DMS 273 (cell line): ENCODE results near the gene USP2.
A peak's percentile ranks its signal among the peaks of the same experiment; 100 is the strongest.

Experiments used
- DNase-seq: peaks from one replicate; lab custom pipeline; 2025; ENCODE audit not compliant: unreplicated experiment; lab: John Stamatoyannopoulos, UW

USP2 gene

DNA sequence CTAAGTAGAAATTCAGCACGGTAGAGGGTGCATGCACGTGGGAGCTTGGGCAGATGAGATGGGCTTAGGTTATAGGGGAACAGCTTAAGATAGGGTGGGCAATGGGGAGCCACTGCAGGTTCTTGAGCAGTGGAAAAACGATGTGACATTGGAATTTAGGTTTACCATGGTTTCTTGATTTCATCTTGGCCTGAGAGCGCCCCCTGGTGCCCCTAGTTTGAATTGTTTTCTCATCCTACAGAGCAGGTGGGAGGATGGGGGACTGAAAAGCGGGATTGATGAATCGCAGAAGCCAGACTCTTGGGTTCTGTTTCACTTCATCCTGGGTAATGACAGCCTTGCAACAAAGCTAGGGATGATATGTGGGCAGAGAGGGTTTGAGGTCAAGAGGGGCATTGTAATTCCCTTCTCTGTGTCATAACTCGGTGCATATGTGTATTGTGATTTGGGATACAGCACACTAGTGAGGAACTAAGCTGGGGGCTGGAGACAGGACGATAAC, 57.9 kb downstream of the USP2 start:
- DNase-seq: peak; percentile 80

DNA sequence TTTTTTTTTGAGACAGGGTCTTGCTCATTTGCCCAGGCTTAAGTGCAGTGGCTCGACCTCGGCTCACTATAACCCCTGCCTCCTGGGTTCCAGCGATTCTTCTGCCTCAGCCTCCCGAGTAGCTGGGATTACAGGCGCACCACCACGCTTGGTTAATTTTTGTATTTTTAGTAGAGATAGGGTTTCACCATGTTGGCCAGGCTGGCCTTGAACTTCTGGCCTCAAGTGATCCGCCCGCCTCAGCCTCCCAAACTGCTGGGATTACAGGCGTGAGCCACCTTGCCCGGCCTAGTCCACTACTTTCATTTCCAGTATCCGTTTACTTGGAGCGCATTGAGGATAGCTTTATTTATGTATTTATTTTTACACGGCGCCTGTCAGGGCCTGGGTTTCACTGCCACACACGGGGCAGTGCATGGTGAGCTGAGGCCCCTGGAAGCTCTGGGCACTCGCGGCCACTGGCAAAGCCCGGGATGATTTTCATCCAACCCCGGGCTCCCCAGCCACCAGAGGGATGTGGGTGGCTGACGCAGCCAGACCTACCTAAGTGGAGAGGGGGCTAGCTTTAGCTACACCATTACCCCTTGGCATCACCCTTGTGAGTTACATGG, 58.5 kb downstream of the USP2 start:
- DNase-seq: no peak

DNA sequence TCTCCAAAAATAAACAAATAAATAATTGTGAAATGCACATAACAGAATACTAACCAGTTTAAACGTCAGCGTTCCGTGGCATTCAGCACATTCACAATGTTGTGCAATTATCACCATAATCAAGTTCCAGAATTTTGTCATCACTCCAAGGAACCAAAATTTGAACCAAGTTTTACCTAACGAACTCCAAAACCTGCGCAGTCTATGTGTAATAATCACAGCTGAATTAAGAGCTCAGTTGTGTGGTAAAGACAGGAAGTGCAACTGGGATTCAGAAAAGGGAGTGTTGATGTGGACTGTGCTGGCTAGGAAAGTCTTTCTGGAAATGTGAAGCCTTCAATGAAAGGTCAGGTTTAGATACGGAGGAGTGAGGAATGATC, 59.1 kb downstream of the USP2 start:
- DNase-seq: peak; percentile 22

DNA sequence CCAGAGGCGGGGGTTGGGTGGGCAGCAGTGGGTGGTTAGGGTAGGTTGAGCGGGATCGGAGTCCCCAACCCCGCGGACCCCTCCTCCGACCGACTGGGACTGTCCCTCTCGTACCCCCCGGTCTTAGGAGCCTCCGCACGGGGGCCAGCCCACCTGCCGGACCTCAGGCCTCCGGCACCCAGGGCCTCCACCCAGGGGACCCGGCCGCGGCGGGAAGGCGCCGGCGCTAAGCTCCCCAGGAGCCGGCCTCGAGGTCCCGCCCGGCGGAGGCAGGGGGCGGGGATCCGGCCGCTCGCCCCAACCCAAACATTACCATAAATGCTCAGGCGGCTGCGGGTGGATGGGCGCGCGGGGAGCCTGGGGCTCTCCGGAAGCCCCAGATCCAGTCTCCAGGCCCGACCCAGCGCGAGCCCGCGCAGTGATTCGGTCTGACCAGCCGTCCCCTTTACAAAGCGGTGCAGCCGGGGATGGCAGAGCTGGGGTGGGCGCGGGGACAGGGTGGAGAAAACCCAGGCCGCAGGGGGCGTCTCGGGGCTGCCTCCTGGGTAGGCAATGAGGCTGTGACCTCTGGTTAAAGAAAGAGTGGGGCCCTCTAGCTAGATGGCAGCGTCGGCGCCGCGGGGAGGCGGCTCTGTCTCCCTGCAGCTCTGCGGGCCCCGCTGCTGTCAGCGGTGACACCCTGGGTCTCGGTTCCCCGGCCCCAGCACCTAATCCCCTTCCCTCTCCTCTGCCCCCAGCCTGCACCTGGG, 60.5 kb downstream of the USP2 start:
- DNase-seq: no peak

DNA sequence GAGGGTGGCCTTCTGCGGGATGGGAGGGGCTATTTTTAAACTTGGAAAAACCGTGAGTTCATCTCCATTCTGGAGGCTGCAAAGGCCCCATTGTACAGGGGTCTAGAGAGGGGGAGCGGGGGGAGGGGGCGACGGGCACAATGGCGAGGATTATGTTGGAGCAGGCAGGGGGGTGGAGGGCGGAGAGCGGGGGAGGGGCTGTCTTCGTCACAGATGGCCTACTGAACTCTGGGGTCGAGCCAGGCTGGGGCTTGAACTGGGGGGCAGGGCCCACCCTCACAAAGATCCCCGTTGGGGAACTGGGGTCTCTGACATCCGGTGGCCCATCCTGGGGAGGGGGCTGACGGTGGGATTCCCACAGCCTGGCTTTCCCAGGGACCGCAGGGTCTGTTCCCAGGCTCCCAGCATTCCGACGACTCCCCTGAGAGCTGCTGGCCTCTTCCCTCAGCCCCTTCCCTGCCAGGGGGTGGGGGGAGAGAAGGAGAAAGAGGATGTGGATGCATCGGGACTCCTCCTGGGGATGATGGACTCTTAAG, 61.2 kb downstream of the USP2 start:
- no peak for DNase-seq

DNA sequence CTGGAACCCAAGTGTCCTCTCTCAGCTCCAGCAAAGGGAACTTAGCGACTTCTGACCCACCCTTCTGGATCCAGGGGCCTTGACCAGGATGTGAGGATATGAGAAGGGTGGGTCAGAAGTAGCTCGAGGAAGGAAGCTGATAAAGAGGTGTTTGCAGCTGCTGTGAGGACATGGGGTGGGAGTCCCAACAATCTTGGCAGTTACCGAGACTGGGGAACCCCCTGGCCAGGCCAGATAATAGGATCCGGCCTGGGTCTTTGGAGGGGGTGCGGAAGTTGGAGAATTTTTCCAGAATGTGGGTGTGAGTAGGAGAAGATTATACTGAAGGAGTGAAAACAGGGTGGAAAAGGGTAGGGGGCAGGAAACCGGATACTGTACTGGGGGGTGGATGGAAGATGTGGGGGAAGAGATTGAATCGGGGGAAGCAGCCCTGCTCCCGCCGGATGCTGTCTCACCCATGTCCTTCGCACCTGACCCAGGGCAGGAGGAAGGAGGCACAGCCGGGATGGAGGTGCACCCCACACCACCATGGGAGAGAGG, 61.7 kb downstream of the USP2 start:
- no peak for DNase-seq

DNA sequence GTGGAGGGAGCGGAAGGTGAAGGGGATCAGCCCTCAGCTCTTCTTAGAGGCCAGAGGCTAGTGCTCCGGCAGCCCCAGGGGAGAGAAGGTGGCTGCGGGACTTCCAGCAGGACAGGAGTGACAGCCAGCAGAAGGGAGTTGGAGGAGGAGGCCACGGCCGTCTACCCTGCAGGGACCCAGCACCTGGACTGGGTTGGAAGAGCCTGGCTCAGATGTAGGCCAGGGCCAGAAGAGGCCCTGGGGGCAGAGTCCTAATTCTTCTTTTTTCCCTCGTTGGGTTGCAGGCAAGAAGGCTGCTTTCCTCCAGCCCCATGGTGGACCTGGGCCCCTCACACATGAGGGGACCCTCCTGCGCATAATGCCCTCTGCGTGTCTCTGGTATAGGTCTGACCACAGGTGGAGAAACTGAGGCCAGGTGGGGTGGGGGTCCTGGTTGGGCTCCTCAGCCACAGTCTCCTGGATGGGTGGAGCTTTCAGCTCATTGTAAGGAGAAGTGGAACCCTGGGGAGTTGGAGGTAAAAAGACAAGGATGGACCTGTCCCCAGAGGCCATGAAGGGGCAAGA, 62.3 kb downstream of the USP2 start:
- no peak for DNase-seq

DNA sequence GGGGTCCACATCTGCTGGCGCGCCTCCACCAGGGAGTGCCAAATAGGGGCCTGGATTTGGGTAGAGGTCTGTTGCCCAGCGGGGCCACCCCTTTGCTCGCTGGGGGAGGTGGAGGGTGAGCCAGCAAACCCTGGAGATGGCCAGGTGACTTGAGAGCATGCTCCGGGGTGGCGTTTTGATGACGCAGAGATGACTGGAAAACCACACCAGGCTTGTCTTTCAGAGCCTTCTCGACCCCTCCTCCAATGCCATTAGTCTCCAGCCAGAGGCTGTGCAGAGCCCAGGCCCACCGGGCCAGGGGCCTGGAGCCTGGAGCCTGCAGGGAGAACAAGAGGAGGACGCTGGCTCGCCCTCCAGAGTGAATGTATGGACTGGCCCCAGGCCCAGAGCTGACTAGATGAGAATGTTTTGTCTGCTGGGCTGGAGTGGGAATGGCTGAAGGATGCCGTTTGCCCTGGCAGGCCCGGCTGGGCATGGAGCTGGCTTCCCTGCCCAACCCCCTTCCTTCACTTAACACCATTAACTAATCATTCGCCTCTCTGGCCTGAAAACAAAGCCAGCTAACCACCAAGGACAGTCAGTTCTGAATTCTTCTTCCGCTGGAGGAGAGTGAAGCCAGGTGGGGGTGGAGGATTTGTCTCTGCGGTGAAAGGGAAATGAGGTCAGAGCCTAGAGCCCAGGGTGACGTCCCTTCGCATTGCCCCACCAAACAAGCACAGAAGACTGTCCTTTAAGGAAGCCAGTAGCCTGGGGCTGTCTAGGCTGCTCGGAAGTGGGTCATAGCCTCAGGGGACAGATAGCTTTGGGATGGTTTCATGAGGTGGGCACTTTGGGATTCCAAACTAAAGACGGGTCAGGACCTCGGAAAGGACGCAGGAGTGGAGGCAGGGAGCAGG, 63.0 kb downstream of the USP2 start:
- DNase-seq: peak; percentile 14

DNA sequence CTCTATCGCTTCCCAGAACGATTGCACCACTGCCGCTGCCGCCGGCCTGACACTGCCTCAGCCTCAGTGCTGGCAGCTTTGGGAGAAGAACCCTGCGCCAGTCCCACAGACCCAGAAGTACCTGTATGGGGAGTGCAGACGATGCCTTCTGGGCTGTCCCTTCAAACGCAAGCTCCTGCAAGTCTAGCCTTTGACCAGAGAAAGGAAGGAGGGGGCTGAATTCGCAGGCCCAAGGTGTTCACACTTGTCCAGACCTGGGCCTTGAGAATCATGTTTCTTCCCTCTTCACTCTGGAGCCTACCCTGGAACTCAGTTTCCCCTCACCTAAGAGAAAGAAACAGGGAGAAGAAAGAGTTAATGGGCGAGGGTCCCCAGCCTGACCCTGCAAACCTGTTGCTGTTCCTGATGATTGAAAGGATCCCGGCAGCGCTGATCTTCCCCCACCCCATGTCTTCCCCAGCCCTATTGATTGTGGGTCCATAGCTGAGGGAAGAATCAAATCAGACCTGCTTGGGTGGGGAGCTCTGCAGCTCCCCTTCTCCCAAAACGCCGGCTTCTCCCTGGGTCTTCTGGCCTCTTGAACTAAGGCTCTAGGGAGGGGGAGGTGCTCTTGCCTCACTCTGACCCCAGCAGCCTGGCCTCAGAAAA, 63.8 kb downstream of the USP2 start:
- DNase-seq: no peak

DNA sequence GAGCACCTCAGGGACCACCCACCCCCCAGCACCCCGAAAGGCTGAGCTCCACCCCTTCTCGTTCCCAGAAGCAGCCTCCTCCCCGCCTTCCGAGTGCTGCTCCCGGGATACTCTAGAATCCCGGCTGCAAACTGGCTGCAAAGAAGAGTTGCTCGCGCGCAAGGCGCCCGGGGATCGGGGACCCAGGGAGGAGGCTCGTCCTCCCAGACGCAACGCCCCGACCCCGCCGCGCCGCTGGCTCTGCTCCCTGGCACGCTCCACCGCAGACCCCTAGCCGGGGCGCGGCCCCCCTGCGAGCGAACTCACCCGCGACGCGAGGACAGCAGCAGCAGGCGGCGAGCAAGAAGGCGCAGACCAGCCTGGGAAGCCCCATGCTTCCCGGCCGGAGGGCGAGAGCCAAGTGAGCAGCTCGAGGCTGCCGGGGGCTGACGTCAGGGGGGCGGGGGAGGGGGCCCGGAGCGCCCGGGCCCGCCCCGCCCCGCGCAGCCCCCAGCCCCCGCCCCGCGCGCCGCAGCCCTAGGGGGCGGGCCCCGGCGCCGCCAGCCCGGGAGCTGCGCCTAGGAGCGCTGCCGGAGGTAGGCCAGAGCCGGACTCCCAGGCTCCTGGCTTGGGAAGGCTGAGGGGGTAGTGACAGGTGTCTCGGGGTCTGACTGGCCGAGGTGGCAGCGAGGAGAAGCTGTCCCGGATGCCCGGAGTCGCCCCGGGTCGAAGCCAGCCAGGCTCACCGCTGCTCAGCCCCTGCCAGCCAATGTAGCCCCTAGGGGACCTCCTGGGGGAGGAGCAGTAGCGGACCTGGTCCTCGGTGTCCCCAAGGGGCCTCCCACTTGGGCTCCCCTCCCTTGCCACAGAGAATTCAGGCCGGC, 64.5 kb downstream of the USP2 start, which contains the start of gene MCAM:
Gene MCAM (minus strand): TSS at position 402 of the 863 bp plus-strand sequence. CDS start 29 bp downstream, at position 373.
- peak; percentile 71 for DNase-seq

DNA sequence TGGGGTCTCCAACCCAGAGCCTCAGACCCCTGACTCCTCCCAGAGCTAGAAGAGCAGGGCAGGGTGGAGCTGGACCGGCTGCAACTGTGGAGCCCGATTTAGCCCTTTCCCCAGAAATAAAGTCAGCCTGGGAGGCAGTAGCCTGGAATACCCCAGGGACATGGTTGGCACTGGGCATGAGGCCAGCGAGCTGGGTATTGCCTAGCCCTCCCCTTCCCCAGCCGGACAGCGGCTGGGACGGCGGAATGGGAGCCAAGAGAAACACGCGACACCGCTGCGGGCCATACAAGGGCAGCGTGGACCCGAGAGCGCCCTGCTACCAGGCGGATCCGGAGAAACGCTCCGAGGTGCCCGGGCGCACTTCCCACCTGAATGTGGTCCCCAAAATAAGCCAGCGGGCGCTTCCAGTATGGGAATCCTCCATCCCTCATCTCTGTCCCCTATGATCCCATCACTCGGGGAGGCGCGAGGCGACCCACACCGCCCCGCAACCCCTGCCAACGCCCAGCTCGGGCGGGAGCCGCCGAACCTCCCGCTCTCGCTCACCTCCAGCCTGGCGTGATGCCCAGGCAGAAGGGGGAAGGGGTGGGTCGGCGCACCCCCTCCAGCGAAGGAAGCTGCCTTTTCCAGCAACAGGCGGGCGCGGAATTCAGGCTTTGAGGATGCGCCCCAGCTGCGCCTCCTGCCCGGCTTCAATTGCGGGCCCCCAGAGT, 65.3 kb downstream of the USP2 start:
- DNase-seq: peak; percentile 79

DNA sequence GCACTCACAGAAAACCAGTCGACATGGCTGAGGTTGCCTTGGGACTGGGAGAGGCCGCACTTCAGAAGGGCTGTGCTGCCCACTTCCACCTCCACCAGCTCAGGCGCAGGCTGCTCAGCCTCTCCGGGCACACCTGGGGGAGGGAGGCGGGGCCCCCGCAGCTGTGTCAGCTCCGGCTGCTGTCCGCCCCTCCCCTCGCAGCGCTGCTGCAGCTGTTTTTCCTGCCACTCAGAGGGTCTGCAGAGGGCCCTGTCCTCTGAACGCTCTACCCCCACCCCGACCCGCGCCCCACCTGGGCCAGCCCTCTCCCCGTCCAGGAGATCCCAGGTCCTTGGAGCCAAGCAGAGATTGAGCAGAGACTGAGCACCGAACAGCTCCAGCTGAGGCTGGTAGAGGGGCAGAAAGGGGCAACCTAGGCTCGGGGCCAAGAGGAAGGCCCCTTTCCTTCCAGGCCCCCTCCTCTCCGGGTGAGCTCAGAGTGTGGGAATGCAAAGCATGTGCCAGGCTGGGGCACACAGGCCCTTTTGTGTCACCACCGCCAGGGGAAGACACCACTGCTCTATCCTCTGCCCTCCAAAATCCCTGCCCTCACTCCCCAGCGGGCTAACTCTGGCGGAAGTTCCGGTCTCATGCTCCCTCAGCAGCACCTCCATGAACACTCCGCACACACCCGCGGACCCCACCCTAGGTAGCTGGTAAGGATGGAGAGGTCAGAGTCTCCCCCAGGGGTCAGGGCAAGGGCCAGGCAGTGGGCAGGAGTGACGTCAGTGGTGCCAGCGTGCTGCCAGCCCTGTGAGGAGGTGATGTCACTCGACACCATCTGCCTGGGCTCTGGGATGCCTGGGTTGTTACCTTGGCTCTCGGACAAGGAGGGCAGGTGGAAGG, 66.1 kb downstream of the USP2 start:
- DNase-seq: peak; percentile 76

DNA sequence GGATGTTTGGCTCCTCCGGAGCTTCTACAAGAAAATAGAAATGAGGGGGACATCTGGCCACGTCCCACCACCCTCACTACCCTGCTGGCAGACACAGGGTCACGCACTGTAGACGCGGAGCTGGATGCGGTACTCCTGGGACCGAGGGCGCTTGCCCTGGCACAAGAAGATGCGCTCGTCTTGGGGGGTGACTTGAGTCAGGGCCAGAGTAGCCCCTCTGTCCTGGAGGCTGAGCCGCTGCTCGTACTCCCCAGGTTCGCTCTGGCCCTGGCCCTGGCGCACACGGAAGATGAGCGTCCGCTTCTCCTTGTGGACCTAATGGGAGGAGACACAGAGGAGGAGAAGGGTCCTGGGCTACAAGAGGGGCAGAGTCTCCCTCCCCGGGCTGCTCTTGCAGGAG, 66.8 kb downstream of the USP2 start:
- no peak for DNase-seq

DNA sequence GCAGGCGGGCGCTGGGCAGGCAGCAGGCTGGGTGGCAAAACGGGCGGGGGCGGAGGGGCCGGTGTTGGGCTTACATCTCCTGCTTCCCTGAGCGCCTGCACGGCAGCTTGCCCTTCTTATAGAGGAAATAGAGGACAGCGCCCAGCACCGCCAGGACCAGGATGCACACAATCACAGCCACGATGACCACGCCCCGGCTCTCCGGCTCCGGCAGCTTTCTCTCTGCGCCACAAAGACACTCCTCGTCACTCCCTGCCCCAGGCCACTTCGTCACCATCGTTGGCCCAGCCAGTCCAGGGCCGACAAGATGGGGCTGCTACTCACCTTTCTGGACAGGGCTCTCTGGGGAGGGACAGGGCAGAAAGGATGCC, 70.8 kb downstream of the USP2 start:
- DNase-seq: no peak

DNA sequence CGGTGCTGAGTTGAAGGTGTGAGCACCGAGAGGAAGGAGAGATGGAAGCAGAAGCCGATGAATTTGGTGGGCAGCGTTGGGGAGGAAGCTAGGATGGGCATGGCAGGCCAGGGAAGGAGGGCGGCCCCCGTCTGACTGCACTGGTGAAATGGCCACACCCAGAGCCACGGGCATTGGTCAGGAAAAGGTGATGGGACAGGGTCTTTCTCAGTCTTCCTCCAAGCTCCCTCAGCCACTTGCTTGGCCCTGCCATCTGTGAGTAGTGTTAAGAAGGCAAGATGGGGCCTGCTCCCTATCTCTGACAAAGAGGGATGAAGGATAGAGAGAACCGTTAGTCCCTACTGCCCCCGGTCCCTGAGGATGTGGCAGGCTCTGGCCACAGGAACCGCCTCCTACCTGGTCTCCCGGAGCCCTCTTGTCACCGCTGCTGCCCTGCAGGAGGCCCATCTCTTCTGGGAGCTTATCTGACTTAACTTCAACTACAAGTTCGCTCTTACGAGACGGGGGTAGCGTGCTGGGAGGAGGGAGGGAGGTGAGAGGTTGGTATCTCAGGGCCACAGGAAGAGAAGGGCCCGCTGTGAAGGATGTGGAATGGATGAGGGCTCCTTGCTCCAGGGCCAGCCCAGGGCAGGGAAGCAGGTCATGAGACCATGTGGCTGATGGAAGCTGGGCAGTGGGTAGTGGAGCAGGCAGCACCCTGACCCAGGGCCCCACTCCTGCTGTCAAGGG, 71.4 kb downstream of the USP2 start:
- no peak for DNase-seq

DNA sequence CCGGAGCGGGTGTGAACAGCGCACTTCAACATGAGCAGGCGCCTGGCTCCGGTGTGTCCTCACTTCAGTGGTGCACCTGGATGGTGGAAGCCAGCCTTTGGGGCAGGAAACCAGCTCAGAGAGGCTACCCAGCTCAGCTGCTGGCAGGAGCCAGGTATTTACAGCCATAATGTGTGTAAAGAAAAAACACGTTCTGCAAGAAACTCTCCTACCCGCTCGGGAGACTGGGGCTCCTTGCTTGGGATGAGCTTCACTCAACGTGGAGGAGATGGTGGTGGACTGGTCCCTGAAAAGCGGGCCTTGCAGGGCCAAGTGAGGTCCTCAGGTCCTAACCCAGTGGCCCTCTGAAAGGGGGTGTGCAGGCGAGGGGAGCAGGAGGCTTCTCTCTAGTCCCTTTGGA, 72.1 kb downstream of the USP2 start:
- no peak for DNase-seq

DNA sequence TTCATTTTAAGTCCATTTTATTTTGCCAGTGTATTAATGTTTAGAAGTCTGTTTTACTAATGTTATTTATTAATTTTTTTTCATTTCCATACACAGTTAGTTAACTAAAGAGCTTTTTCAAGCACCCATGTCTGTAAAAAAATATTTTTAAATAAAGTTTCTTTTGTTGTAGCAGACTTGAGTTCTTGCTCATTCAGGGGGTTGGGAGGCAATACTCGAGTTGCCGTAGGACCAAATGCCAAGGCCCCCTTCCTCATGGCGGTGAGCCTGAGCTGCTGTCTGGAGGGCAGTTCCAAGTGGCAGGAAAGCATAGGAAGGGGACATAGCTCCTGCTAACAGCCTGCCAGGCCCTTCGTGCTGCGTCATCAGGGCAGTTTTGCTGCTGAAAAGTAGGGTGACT, 73.5 kb downstream of the USP2 start:
- no peak for DNase-seq
